Astrocyte of the cerebellum (primary cell): ENCODE measurements around the gene IFRD1.

ENCODE experiments used
- DNase-seq: peaks from one replicate; pipeline ENCODE4 v3.0.0-alpha.2; 2011; ENCODE audit warnings: low read depth
- H3K4me3 ChIP-seq: 2 replicates; pipeline ENCODE4 v1.5.1; 2011; ENCODE audit warnings: mild to moderate bottlenecking, low read depth, low read length, moderate library complexity
- CTCF ChIP-seq: IDR thresholded peaks from 2 replicates; pipeline ENCODE4 v1.5.1; 2012; ENCODE audit warnings: low read length, low read depth, moderate library complexity, mild to moderate bottlenecking; ENCODE audit errors: missing control alignments
- in situ Hi-C: cut with HindIII; loops from 2 replicates; pipeline ENCODE4 v1.10.0; 2017; ENCODE audit warnings: low sequenced_read_pairs

The IFRD1 gene

GRCh38 chr7:112517487-112517886 lies 67.2 kb downstream of the IFRD1 start:
- no peak for DNase-seq
- in situ Hi-C loops, result no loop called here

GRCh38 chr7:112520787-112521186 lies 70.5 kb downstream of the IFRD1 start:
- H3K4me3 ChIP-seq, result no peak overlapping the region
- DNase-seq, result no peak
- TF ChIP-seq CTCF, result no peak
- in situ Hi-C loops, result no loop called here

More at GRCh38 chr7:112517487-112517886, 67.2 kb downstream of the IFRD1 start:
- no peak for TF ChIP-seq CTCF
- H3K4me3 ChIP-seq, result no peak overlapping the region

GRCh38 chr7:112521942-112522341 lies 71.7 kb downstream of the IFRD1 start:
- no peak for DNase-seq
- TF ChIP-seq CTCF, result no peak
- H3K4me3 ChIP-seq, result no peak overlapping the region
- in situ Hi-C loops, result no loop called here

- H3K4me3 ChIP-seq, result no peak overlapping the region
- in situ Hi-C loops, result no loop called here
- no peak for TF ChIP-seq CTCF
- DNase-seq, result no peak
These were observed 73.6 kb downstream of the IFRD1 start for GRCh38 chr7:112523871-112524270.
